GM19035 (cell line): ENCODE data around the gene TP53BP1.
A peak's percentile ranks its signal among the peaks of the same experiment; 100 is the strongest.
"Not testable (repeated sequence)": the region's sequence is repeated elsewhere in the genome, so short reads cannot be mapped to it uniquely, and the experiment has no call there.

ENCODE experiments used
- ATAC-seq: cut with Tn5 transposase; IDR thresholded peaks from one replicate; pipeline ENCODE4 v1.9.1; 2021; ENCODE audit not compliant: unreplicated experiment

TP53BP1 gene

GRCh38 chr15:43420435-43420834, 72.5 kb downstream of the TP53BP1 start:
- ATAC-seq = no peak

- no peak for ATAC-seq
These were observed 78.8 kb downstream of the TP53BP1 start for GRCh38 chr15:43414196-43414595.

- ATAC-seq = no peak
These were observed 80.9 kb downstream of the TP53BP1 start for GRCh38 chr15:43412096-43412495.

- no peak for ATAC-seq
These were observed 82.3 kb downstream of the TP53BP1 start for GRCh38 chr15:43410572-43411214.

GRCh38 chr15:43408789-43409188, 84.2 kb downstream of the TP53BP1 start:
- ATAC-seq = no peak

GRCh38 chr15:43406808-43407207, 86.1 kb downstream of the TP53BP1 start:
- ATAC-seq = no peak

GRCh38 chr15:43406189-43406588, 86.8 kb downstream of the TP53BP1 start:
- no peak for ATAC-seq

- ATAC-seq = no peak
These were observed 88.8 kb downstream of the TP53BP1 start for GRCh38 chr15:43404130-43404529.

- no peak for ATAC-seq
These were observed 89.3 kb downstream of the TP53BP1 start for GRCh38 chr15:43403616-43404015.

GRCh38 chr15:43402255-43402654, 90.7 kb downstream of the TP53BP1 start:
- ATAC-seq = no peak

GRCh38 chr15:43393592-43393991, 99.4 kb downstream of the TP53BP1 start:
- not testable (repeated sequence) for ATAC-seq

GRCh38 chr15:43390723-43391122, 102.2 kb downstream of the TP53BP1 start:
- ATAC-seq = no peak

GRCh38 chr15:43383070-43383469, 109.9 kb downstream of the TP53BP1 start:
- no peak for ATAC-seq

GRCh38 chr15:43382310-43382709, 110.6 kb downstream of the TP53BP1 start:
- ATAC-seq = no peak

GRCh38 chr15:43378601-43379000, 114.4 kb downstream of the TP53BP1 start:
- no peak for ATAC-seq

GRCh38 chr15:43376017-43376705, 116.8 kb downstream of the TP53BP1 start:
- ATAC-seq = no peak

GRCh38 chr15:43370975-43371974, 121.7 kb downstream of the TP53BP1 start, which contains the start of the genes TUBGCP4 and ZSCAN29:
TSS of gene TUBGCP4 (plus strand) at chr15:43371101. CDS start at chr15:43371355, 254 bp downstream.
TSS of gene ZSCAN29 (minus strand) at chr15:43371043. CDS start at chr15:43369913, 1,130 bp downstream.
- ATAC-seq = peak; percentile 82

GRCh38 chr15:43370310-43370974, 122.5 kb downstream of the TP53BP1 start:
- peak; percentile 38 for ATAC-seq

- ATAC-seq = no peak
These were observed 131.5 kb downstream of the TP53BP1 start for GRCh38 chr15:43361313-43361903.

GRCh38 chr15:43360821-43361220, 132.1 kb downstream of the TP53BP1 start:
- ATAC-seq = no peak
